Mammary microvascular endothelial cell (primary cell): Measurements from ENCODE around the gene FOXB1. TPM values are rescaled to one million over a fixed set of nuclear protein-coding genes. Genes with fewer than 3 reads are reported as not detected.

Source experiments
- total RNA-seq: library from RNA; depleted of rRNA; stranded (reverse); fragments of >200 nt; gene quantifications from 2 replicates; pipeline ENCODE4 v1.2.3, GENCODE V29; 2015

Gene FOXB1
- total RNA-seq = not detected in 2 replicates

DNA sequence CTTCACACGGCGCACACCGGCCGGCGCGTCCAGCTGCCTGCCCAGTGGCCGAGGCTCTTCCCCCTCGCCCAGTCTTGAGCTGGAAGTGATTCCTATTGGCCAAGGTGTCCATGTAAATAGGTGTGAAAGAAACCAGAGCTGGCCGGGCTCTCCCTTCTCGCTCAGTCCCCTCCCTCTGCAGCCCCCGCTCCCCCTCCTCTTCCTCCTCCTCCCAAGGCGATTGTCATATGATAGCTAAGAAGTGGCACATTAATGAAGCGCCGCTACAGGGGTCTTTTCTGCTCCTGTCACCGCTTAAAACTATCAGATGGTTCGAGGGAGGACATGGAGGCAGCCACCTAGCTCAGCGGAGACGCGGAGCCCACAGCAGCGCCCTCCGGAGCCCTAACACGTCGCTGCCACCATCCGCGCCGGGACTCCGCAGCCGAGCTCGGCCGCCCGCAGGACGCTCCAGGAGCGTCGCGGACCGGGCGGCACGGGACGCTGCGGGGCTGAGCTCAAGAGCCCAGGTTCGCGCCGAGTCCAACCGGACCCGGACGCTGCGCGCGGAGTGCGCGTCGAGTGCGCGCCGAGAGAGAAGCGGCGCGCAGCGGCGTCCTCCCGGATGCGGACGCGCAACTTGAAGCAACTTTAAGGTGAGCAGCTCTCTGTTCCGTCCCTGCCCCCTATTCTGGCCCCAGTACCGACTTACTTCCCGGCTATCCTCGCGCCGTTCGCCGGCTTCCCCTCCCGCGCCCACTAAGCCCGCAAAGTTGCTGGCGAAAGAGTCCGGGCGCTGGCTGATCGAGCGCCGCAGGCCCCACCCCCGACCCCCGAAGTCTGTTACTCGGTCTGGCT lies at the start of gene FOXB1:
TSS of gene FOXB1 (plus strand) at position 303 of the 837 bp plus-strand sequence. CDS start 653 bp downstream, outside the sequence.

